ENCODE measurements around the gene CNFN. TPM values are rescaled to one million over a fixed set of nuclear protein-coding genes. Genes with fewer than 3 reads are reported as not detected.

The CNFN gene
- total and polyA plus RNA-seq, 10 of the 15 experiments (the other 5 are each of a cell fraction or from before 2014, with no cell fraction given) = 0.60 TPM; not detected in 9

GRCh38 chr19:42421101-42421500 is 31.0 kb upstream of the CNFN start (continued):
- TF ChIP-seq ZBTB40 (IDR thresholded peaks at IDR 0.05; ENCODE audit: borderline replicate concordance) (no peak), GATAD2B (conservative IDR thresholded peaks at IDR 0.05; ENCODE audit: low read depth) (no peak)

GRCh38 chr19:42420055-42420544 is 30.0 kb upstream of the CNFN start:
- POLR2A ChIA-PET = interaction anchor here (0.9 to 2.3 kb wide), 2 partner anchors 14 to 23 kb away, joined by 3 to 5 read pairs; no protein-coding TSS in a partner anchor
- in situ Hi-C loops (cut with MboI) = no loop called here
- TF ChIP-seq NR2F1 (conservative IDR thresholded peaks at IDR 0.05) = peak; percentile 51; the same call in 1 of the 2 replicates
- no peak for TF ChIP-seq TBL1XR1 (IDR thresholded peaks at IDR 0.05; ENCODE audit: low read depth, low read length)
- TF ChIP-seq BHLHE40 (IDR thresholded peaks at IDR 0.05; ENCODE audit: borderline replicate concordance in 1 of 2, low read depth in 2 of 2, low read length in 1 of 2) = peak; percentile 13 to 58; a peak in 1 of 4 replicates
- no peak for TF ChIP-seq BCL11A (IDR thresholded peaks at IDR 0.05; ENCODE audit: low read depth, low read length)
- TF ChIP-seq MLLT1 (IDR thresholded peaks at IDR 0.05) = peak; percentile 59
- no peak for TF ChIP-seq RBBP5 (conservative IDR thresholded peaks at IDR 0.05)
- peak; percentile 76 for TF ChIP-seq YY1 (IDR thresholded peaks at IDR 0.05; ENCODE audit: low read depth, low read length)
- TF ChIP-seq HDGF (IDR thresholded peaks at IDR 0.05) = peak; percentile 49; the same call in 1 of the 2 replicates
- TF ChIP-seq ZZZ3 (IDR thresholded peaks at IDR 0.05; ENCODE audit: control insufficient read depth, insufficient read length, low read depth) = no peak
- TF ChIP-seq E4F1 (IDR thresholded peaks at IDR 0.05; ENCODE audit: borderline replicate concordance, partially characterized antibody) = no peak
- peak; percentile 45 for TF ChIP-seq RAD21 (IDR thresholded peaks at IDR 0.05; ENCODE audit: insufficient read depth, low read depth, low read length)
- TF ChIP-seq NFXL1 (IDR thresholded peaks at IDR 0.05; ENCODE audit: borderline replicate concordance) = no peak

More at GRCh38 chr19:42420055-42420544, 30.0 kb upstream of the CNFN start:
- H4K20me1 ChIP-seq (ENCODE audit: control insufficient read depth, insufficient read depth) = no peaks in the 10 kb centered on the region
- H3K9ac ChIP-seq (ENCODE audit: control insufficient read depth, insufficient read depth, low read length) = no peak overlapping the region
- H3K4me1 ChIP-seq (ENCODE audit: control insufficient read depth, insufficient read depth, low read length) = peaks cover 16% of the 10 kb centered on the region
- CTCF ChIA-PET = interaction anchor here (0.5 to 6.8 kb wide), 18 partner anchors 9 to 1005 kb away, joined by 3 to 95 read pairs (median 4); partner anchors contain the start of gene CEACAM1
- intact Hi-C loops (cut with micrococcal nuclease; ENCODE audit: unreplicated experiment) = loop anchor here (1.0 to 5.0 kb wide), 2 partner anchors 13 to 93 kb away; partner anchors contain the start of gene MEGF8
- SMC1A ChIA-PET (ENCODE audit: uncharacterized antibody, unreplicated experiment) = interaction anchor here (0.6 to 3.5 kb wide), 6 partner anchors 9 to 24 kb away, joined by 3 to 15 read pairs (median 6); no protein-coding TSS in a partner anchor
- ATAC-seq (peak; percentile 71), FAIRE-seq (peak; percentile 96), DNase-seq (ENCODE audit: low read depth, low spot score) (no peak)
- peaks cover 4% of the 10 kb centered on the region for H3K79me2 ChIP-seq (ENCODE audit: control insufficient read depth, insufficient read depth, low read length)
- WGBS (ENCODE audit: insufficient coverage, insufficient replicate concordance, low lambda C conversion rate, missing lambda C conversion rate) = 9% methylated on average over 10 of the region's 10 CpGs
- no peaks in the 10 kb centered on the region for H3K36me3 ChIP-seq (ENCODE audit: control insufficient read depth in 2 of 2, insufficient read depth in 2 of 2, low read length in 1 of 2)
- 0 out of 2 replicates have a peak overlapping the region, but pooled peaks have one; percentile 35 for H3K4me2 ChIP-seq (ENCODE audit: control insufficient read depth, insufficient read depth)
- RAD21 ChIA-PET (ENCODE audit: unreplicated experiment) = interaction anchor here (1.0 to 2.1 kb wide), 6 partner anchors 11 to 30 kb away, joined by 3 to 15 read pairs (median 4); no protein-coding TSS in a partner anchor
- no peak overlapping the region for H3K4me3 ChIP-seq
- H3K27me3 ChIP-seq (replicated peaks in 1 of 2; ENCODE audit: control insufficient read depth in 2 of 2, insufficient read depth in 2 of 2, low read length in 1 of 2) = no peaks in the 10 kb centered on the region
- H3K9me3 ChIP-seq (replicated peaks; ENCODE audit: control insufficient read depth, insufficient read depth, low read length) = no peaks in the 10 kb centered on the region
- no peak overlapping the region for H2AFZ ChIP-seq (ENCODE audit: control insufficient read depth, low read depth, low read length)
- no peak overlapping the region for H3K27ac ChIP-seq (ENCODE audit: control insufficient read depth, insufficient read depth)
- BruUV-seq (replicated peaks) = no TSS peak

All from GM12878 (cell line).